Smooth muscle cell (in vitro differentiated cells): ENCODE results near the gene FAM13A. TPM values are rescaled to one million over a fixed set of nuclear protein-coding genes. Genes with fewer than 3 reads are reported as not detected.
"Not testable (repeated sequence)": the region's sequence is repeated elsewhere in the genome, so short reads cannot be mapped to it uniquely, and the experiment has no call there.

ENCODE experiments used
- DNase-seq: peaks from one replicate; lab custom pipeline; 2025; ENCODE audit not compliant: unreplicated experiment; lab: John Stamatoyannopoulos, UW
- H2AFZ ChIP-seq: fragments of 200-600 bp; sonication (generic); 2 replicates; pipeline ENCODE4 v1.6.0; 2016; ENCODE audit warnings: antibody characterized with exemption, low read depth, mild to moderate bottlenecking
- H3F3A ChIP-seq: fragments of 200-600 bp; sonication (generic); 2 replicates; pipeline ENCODE4 v1.6.0; 2017; ENCODE audit warnings: antibody characterized with exemption, low read depth
- H3K27ac ChIP-seq: fragments of 200-600 bp; sonication (generic); 2 replicates; pipeline ENCODE4 v1.5.1; 2016; ENCODE audit warnings: low read depth, mild to moderate bottlenecking
- H3K27me3 ChIP-seq: fragments of 200-600 bp; sonication (generic); 2 replicates; pipeline ENCODE4 v1.6.1; 2016; ENCODE audit warnings: low read depth, mild to moderate bottlenecking
- H3K36me3 ChIP-seq: fragments of 200-600 bp; sonication (generic); 2 replicates; pipeline ENCODE4 v1.5.1; 2016; ENCODE audit warnings: low read depth
- H3K4me1 ChIP-seq: fragments of 200-600 bp; sonication (generic); 2 replicates; pipeline ENCODE4 v1.5.1; 2016; ENCODE audit warnings: low read depth
- H3K4me2 ChIP-seq: fragments of 200-600 bp; sonication (generic); 2 replicates; pipeline ENCODE4 v1.6.0; 2016; ENCODE audit warnings: mild to moderate bottlenecking
- H3K4me3 ChIP-seq: fragments of 200-600 bp; sonication (generic); 2 replicates; pipeline ENCODE4 v1.5.1; 2016; ENCODE audit warnings: mild to moderate bottlenecking
- H3K79me2 ChIP-seq: fragments of 200-600 bp; sonication (generic); 2 replicates; pipeline ENCODE4 v1.6.0; 2016; ENCODE audit warnings: low read depth, mild to moderate bottlenecking
- H3K9ac ChIP-seq: fragments of 200-600 bp; sonication (generic); 2 replicates; pipeline ENCODE4 v1.6.0; 2016; ENCODE audit warnings: low read depth
- H3K9me3 ChIP-seq: fragments of 200-600 bp; sonication (generic); replicated peaks from 2 replicates; pipeline ENCODE4 v1.5.1; 2016; ENCODE audit warnings: low read depth
- H4K20me1 ChIP-seq: fragments of 200-600 bp; sonication (generic); 2 replicates; pipeline ENCODE4 v1.6.0; 2016; ENCODE audit warnings: low read depth
- CTCF ChIP-seq: fragments of 200-600 bp; sonication (generic); IDR thresholded peaks from 2 replicates; pipeline ENCODE4 v1.5.1; 2017; ENCODE audit warnings: borderline replicate concordance, mild to moderate bottlenecking, antibody characterized with exemption; ENCODE audit not compliant: insufficient read depth, poor library complexity, severe bottlenecking
- WGBS: methylation state at CpG from one replicate; pipeline ENCODE4 v1.1.7; 2016; ENCODE audit warnings: low lambda C conversion rate; 5-methylcytosine and 5-hydroxymethylcytosine counted together
- polyA plus RNA-seq: library from polyadenylated mRNA; unstranded; fragments of >200 nt; fragmentation: Nextera tagmentation; extraction: Ambion mirVana; gene quantifications from 2 replicates; pipeline ENCODE4 v1.2.1, GENCODE V29; 2016
- total RNA-seq: library from RNA; depleted of rRNA; stranded (reverse); fragments of >200 nt; gene quantifications from 2 replicates; pipeline ENCODE4 v1.2.3, GENCODE V29; 2014

Gene FAM13A
- total and polyA plus RNA-seq, 2 experiments from 2014 or later, result 14.6 to 39.9 TPM

GRCh38 chr4:88995874-88996273 is 61.1 kb downstream of the FAM13A start:
- 100% methylated on average over 1 of the region's 1 CpG for WGBS
- no peaks in the 10 kb centered on the region for H3K36me3 ChIP-seq

GRCh38 chr4:88995257-88995656 is 61.7 kb downstream of the FAM13A start:
- H3K4me1 ChIP-seq, H3F3A ChIP-seq, H3K27ac ChIP-seq, H3K9me3 ChIP-seq, H3K9ac ChIP-seq, H4K20me1 ChIP-seq, DNase-seq, H2AFZ ChIP-seq, H3K36me3 ChIP-seq, H3K4me2 ChIP-seq, H3K79me2 ChIP-seq, H3K27me3 ChIP-seq, H3K4me3 ChIP-seq: not testable (repeated sequence)
- 94% methylated on average over 1 of the region's 1 CpG for WGBS

More at GRCh38 chr4:88995874-88996273, 61.1 kb downstream of the FAM13A start:
- no peaks in the 10 kb centered on the region for H3F3A ChIP-seq
- no peak for DNase-seq
- no peak overlapping the region for H3K4me3 ChIP-seq
- H3K4me2 ChIP-seq, result no peak overlapping the region
- no peaks in the 10 kb centered on the region for H3K79me2 ChIP-seq
- H3K27ac ChIP-seq, result no peak overlapping the region
- H3K4me1 ChIP-seq, result no peaks in the 10 kb centered on the region
- H4K20me1 ChIP-seq, result no peaks in the 10 kb centered on the region
- H3K9me3 ChIP-seq, result no peaks in the 10 kb centered on the region
- H3K27me3 ChIP-seq, result no peaks in the 10 kb centered on the region
- H3K9ac ChIP-seq, result no peak overlapping the region
- H2AFZ ChIP-seq, result no peak overlapping the region
- no peak for TF ChIP-seq CTCF

GRCh38 chr4:88993246-88993645 is 63.7 kb downstream of the FAM13A start:
- Histone ChIP-seq H3K4me3 (no peak overlapping the region), H3K27me3 (no peaks in the 10 kb centered on the region), H3K36me3 (no peaks in the 10 kb centered on the region), H3K9ac (no peak overlapping the region), H3K9me3 (no peaks in the 10 kb centered on the region), H3K27ac (no peak overlapping the region), H3F3A (no peaks in the 10 kb centered on the region), H4K20me1 (no peaks in the 10 kb centered on the region), H3K79me2 (no peaks in the 10 kb centered on the region), H3K4me1 (no peaks in the 10 kb centered on the region), H2AFZ (no peak overlapping the region), H3K4me2 (no peak overlapping the region)
- no peak for TF ChIP-seq CTCF
- 89% methylated on average over 2 of the region's 2 CpGs for WGBS
- no peak for DNase-seq

- Histone ChIP-seq H3K27ac (no peak overlapping the region), H3K36me3 (no peaks in the 10 kb centered on the region), H3K27me3 (no peaks in the 10 kb centered on the region), H3K9me3 (no peaks in the 10 kb centered on the region), H3K4me1 (no peaks in the 10 kb centered on the region), H3F3A (no peaks in the 10 kb centered on the region), H4K20me1 (no peaks in the 10 kb centered on the region), H3K4me2 (no peak overlapping the region), H3K9ac (no peak overlapping the region), H3K4me3 (no peak overlapping the region), H2AFZ (no peak overlapping the region), H3K79me2 (no peaks in the 10 kb centered on the region)
- TF ChIP-seq CTCF, result no peak
- no peak for DNase-seq
Measured at GRCh38 chr4:88991746-88992145, 65.2 kb downstream of the FAM13A start.
